ENCODE measurements around the gene STK17A.

The STK17A gene

GRCh38 chr7:43624156-43624555 is 41.2 kb downstream of the STK17A start:
- TF ChIP-seq ZNF423 (tag by site-specific recombination; IDR thresholded peaks at IDR 0.05) (no peak), ZFHX2 (tag by site-specific recombination; conservative IDR thresholded peaks at IDR 0.05) (no peak), ZNF404 (tag by site-specific recombination; IDR thresholded peaks at IDR 0.05) (no peak), ZNF677 (tag by site-specific recombination; IDR thresholded peaks at IDR 0.05) (no peak), ZNF311 (tag by site-specific recombination; IDR thresholded peaks at IDR 0.05; ENCODE audit: borderline replicate concordance) (no peak), SETDB1 (IDR thresholded peaks at IDR 0.05; ENCODE audit: insufficient read length, low read length) (no peak), ZBTB48 (tag by site-specific recombination; IDR thresholded peaks at IDR 0.05) (no peak), KLF7 (tag by site-specific recombination; IDR thresholded peaks at IDR 0.05; ENCODE audit: borderline replicate concordance) (no peak), ZNF19 (tag by site-specific recombination; IDR thresholded peaks at IDR 0.05; ENCODE audit: low read depth) (no peak), ZNF701 (tag by site-specific recombination; IDR thresholded peaks at IDR 0.05) (no peak), RBAK (tag by site-specific recombination; IDR thresholded peaks at IDR 0.05) (no peak), ZNF596 (tag by site-specific recombination; IDR thresholded peaks at IDR 0.05) (no peak), ZNF354C (tag by site-specific recombination; IDR thresholded peaks at IDR 0.05; ENCODE audit: borderline replicate concordance, low read depth) (no peak), IKZF3 (tag by site-specific recombination; IDR thresholded peaks at IDR 0.05) (no peak)
- TF ChIP-seq, protein P1, sequence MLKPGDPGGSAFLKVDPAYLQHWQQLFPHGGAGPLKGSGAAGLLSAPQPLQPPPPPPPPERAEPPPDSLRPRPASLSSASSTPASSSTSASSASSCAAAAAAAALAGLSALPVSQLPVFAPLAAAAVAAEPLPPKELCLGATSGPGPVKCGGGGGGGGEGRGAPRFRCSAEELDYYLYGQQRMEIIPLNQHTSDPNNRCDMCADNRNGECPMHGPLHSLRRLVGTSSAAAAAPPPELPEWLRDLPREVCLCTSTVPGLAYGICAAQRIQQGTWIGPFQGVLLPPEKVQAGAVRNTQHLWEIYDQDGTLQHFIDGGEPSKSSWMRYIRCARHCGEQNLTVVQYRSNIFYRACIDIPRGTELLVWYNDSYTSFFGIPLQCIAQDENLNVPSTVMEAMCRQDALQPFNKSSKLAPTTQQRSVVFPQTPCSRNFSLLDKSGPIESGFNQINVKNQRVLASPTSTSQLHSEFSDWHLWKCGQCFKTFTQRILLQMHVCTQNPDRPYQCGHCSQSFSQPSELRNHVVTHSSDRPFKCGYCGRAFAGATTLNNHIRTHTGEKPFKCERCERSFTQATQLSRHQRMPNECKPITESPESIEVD (tag by site-specific recombination; IDR thresholded peaks at IDR 0.05): no peak
- TF ChIP-seq, protein P2, sequence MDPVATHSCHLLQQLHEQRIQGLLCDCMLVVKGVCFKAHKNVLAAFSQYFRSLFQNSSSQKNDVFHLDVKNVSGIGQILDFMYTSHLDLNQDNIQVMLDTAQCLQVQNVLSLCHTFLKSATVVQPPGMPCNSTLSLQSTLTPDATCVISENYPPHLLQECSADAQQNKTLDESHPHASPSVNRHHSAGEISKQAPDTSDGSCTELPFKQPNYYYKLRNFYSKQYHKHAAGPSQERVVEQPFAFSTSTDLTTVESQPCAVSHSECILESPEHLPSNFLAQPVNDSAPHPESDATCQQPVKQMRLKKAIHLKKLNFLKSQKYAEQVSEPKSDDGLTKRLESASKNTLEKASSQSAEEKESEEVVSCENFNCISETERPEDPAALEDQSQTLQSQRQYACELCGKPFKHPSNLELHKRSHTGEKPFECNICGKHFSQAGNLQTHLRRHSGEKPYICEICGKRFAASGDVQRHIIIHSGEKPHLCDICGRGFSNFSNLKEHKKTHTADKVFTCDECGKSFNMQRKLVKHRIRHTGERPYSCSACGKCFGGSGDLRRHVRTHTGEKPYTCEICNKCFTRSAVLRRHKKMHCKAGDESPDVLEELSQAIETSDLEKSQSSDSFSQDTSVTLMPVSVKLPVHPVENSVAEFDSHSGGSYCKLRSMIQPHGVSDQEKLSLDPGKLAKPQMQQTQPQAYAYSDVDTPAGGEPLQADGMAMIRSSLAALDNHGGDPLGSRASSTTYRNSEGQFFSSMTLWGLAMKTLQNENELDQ (tag by site-specific recombination; IDR thresholded peaks at IDR 0.05; ENCODE audit: low read depth): no peak
- TF ChIP-seq, protein P3, sequence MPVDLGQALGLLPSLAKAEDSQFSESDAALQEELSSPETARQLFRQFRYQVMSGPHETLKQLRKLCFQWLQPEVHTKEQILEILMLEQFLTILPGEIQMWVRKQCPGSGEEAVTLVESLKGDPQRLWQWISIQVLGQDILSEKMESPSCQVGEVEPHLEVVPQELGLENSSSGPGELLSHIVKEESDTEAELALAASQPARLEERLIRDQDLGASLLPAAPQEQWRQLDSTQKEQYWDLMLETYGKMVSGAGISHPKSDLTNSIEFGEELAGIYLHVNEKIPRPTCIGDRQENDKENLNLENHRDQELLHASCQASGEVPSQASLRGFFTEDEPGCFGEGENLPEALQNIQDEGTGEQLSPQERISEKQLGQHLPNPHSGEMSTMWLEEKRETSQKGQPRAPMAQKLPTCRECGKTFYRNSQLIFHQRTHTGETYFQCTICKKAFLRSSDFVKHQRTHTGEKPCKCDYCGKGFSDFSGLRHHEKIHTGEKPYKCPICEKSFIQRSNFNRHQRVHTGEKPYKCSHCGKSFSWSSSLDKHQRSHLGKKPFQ (tag by site-specific recombination; IDR thresholded peaks at IDR 0.05): no peak
- H3K4me3 ChIP-seq (ENCODE audit: low read depth, low read length): no peak overlapping the region
- H3K27ac ChIP-seq (ENCODE audit: extremely low read depth, low read depth, low read length): no peak overlapping the region
- POLR2A ChIA-PET: no interaction called here
- no peaks in the 10 kb centered on the region for H3K9me3 ChIP-seq (ENCODE audit: control insufficient read depth, insufficient read depth, low read depth, low read length)
- CTCF ChIA-PET: no interaction called here
- peaks cover 12 to 52% of the 10 kb centered on the region in 2 experiments for H3K36me3 ChIP-seq (ENCODE audit: control insufficient read depth in 2 of 2, insufficient read depth in 1 of 2, low read length in 2 of 2)
- H3K4me1 ChIP-seq (ENCODE audit: control insufficient read depth, insufficient read depth, low read length): no peaks in the 10 kb centered on the region

- CTCF ChIA-PET: no interaction called here
- Histone ChIP-seq H3K27ac (ENCODE audit: extremely low read depth, low read depth, low read length) (no peak overlapping the region), H3K4me1 (ENCODE audit: control insufficient read depth, insufficient read depth, low read length) (no peaks in the 10 kb centered on the region), H3K4me3 (ENCODE audit: low read depth, low read length) (no peak overlapping the region), H3K36me3 (ENCODE audit: control insufficient read depth in 2 of 2, insufficient read depth in 1 of 2, low read length in 2 of 2) (peaks cover 12 to 45% of the 10 kb centered on the region in 2 experiments), H3K9me3 (ENCODE audit: control insufficient read depth, insufficient read depth, low read depth, low read length) (no peaks in the 10 kb centered on the region)
- TF ChIP-seq ZNF596 (tag by site-specific recombination; IDR thresholded peaks at IDR 0.05) (peak; percentile 53; the same call in 1 of the 2 replicates), HOXC10 (CRISPR knock-in tag; IDR thresholded peaks at IDR 0.05) (no peak)
- POLR2A ChIA-PET: no interaction called here
These were observed 42.5 kb downstream of the STK17A start for GRCh38 chr7:43625453-43625852.
